ENCODE data around the gene ESPL1. TPM values are rescaled to one million over a fixed set of nuclear protein-coding genes. Genes with fewer than 3 reads are reported as not detected.

ESPL1 gene
- total and polyA plus RNA-seq, 2 of the 13 experiments (the other 11 are each of a cell fraction or from before 2014, with no cell fraction given), result 5.8 to 11.5 TPM

DNA sequence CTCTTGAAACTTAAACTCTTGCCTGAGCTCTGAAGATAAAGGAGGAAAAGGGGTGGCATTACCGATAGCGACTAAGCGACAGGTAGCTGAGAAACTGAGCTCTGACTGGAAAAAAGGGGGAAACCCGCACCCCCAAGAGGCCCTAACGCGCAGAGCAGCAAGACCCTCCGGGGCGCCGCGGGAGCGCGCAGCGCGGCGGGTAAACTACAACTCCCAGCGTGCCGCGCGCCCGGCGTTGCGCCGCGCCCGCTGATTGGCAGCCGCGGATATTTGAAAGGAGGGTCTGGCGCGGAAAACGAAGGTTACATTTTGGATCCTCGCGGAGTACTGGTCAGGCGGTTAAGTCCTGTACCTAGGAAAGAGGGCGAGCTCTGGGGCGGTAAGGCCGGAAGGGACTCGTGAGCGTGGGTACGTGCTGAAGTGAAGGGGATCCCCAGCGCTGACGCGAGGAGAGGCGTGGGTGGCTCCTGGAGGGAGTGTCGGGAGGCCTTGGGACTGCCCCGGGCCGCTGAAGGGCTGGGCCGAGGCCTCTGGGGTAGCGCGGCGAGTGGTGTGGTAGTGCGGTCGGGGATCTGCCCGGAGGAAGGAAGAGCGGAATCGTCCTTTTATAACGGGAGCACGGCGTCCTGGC lies at the start of gene ESPL1 (continued):
- no peak for TF ChIP-seq PRPF4 (IDR thresholded peaks at IDR 0.05; ENCODE audit: low read depth, low read length, poor library complexity, severe bottlenecking)
- TF ChIP-seq SOX5 (CRISPR knock-in tag; IDR thresholded peaks at IDR 0.05; ENCODE audit: borderline replicate concordance), result 0 out of 2 replicates have a peak, but pooled peaks have one; percentile 18
- TF ChIP-seq ARNT (IDR thresholded peaks at IDR 0.05), result no peak
- TF ChIP-seq ZNF180 (CRISPR knock-in tag; IDR thresholded peaks at IDR 0.05; ENCODE audit: borderline replicate concordance, low read depth), result no peak
- TF ChIP-seq RXRA (CRISPR knock-in tag; IDR thresholded peaks at IDR 0.05), result peak; percentile 62
- no peak for TF ChIP-seq RBAK (CRISPR knock-in tag; IDR thresholded peaks at IDR 0.05)
- TF ChIP-seq ZFYVE20 (CRISPR knock-in tag; IDR thresholded peaks at IDR 0.05; ENCODE audit: borderline replicate concordance, low read depth), result 0 out of 2 replicates have a peak, but pooled peaks have one; percentile 37
- TF ChIP-seq RFX5 (IDR thresholded peaks at IDR 0.05; ENCODE audit: low read depth, low read length), result no peak
- no peak for TF ChIP-seq MEIS2 (CRISPR knock-in tag; IDR thresholded peaks at IDR 0.05)
- TF ChIP-seq WIZ (CRISPR knock-in tag; IDR thresholded peaks at IDR 0.05), result no peak
- TF ChIP-seq, protein P1, sequence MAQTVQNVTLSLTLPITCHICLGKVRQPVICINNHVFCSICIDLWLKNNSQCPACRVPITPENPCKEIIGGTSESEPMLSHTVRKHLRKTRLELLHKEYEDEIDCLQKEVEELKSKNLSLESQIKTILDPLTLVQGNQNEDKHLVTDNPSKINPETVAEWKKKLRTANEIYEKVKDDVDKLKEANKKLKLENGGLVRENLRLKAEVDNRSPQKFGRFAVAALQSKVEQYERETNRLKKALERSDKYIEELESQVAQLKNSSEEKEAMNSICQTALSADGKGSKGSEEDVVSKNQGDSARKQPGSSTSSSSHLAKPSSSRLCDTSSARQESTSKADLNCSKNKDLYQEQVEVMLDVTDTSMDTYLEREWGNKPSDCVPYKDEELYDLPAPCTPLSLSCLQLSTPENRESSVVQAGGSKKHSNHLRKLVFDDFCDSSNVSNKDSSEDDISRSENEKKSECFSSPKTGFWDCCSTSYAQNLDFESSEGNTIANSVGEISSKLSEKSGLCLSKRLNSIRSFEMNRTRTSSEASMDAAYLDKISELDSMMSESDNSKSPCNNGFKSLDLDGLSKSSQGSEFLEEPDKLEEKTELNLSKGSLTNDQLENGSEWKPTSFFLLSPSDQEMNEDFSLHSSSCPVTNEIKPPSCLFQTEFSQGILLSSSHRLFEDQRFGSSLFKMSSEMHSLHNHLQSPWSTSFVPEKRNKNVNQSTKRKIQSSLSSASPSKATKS (CRISPR knock-in tag; IDR thresholded peaks at IDR 0.05), result no peak
- TF ChIP-seq ZSCAN9 (CRISPR knock-in tag; IDR thresholded peaks at IDR 0.05; ENCODE audit: borderline replicate concordance), result 0 out of 2 replicates have a peak, but pooled peaks have one; percentile 26
- TF ChIP-seq XRCC5 (optimal IDR thresholded peaks at IDR 0.05; ENCODE audit: low read length), result peak; percentile 73
- TF ChIP-seq, protein P2, sequence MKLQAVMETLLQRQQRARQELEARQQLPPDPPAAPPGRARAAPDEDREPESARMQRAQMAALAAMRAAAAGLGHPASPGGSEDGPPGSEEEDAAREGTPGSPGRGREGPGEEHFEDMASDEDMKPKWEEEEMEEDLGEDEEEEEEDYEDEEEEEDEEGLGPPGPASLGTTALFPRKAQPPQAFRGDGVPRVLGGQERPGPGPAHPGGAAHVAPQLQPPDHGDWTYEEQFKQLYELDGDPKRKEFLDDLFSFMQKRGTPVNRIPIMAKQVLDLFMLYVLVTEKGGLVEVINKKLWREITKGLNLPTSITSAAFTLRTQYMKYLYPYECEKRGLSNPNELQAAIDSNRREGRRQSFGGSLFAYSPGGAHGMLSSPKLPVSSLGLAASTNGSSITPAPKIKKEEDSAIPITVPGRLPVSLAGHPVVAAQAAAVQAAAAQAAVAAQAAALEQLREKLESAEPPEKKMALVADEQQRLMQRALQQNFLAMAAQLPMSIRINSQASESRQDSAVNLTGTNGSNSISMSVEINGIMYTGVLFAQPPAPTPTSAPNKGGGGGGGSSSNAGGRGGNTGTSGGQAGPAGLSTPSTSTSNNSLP (IDR thresholded peaks at IDR 0.05; ENCODE audit: low read depth, low read length), result no peak
- TF ChIP-seq, protein P3, sequence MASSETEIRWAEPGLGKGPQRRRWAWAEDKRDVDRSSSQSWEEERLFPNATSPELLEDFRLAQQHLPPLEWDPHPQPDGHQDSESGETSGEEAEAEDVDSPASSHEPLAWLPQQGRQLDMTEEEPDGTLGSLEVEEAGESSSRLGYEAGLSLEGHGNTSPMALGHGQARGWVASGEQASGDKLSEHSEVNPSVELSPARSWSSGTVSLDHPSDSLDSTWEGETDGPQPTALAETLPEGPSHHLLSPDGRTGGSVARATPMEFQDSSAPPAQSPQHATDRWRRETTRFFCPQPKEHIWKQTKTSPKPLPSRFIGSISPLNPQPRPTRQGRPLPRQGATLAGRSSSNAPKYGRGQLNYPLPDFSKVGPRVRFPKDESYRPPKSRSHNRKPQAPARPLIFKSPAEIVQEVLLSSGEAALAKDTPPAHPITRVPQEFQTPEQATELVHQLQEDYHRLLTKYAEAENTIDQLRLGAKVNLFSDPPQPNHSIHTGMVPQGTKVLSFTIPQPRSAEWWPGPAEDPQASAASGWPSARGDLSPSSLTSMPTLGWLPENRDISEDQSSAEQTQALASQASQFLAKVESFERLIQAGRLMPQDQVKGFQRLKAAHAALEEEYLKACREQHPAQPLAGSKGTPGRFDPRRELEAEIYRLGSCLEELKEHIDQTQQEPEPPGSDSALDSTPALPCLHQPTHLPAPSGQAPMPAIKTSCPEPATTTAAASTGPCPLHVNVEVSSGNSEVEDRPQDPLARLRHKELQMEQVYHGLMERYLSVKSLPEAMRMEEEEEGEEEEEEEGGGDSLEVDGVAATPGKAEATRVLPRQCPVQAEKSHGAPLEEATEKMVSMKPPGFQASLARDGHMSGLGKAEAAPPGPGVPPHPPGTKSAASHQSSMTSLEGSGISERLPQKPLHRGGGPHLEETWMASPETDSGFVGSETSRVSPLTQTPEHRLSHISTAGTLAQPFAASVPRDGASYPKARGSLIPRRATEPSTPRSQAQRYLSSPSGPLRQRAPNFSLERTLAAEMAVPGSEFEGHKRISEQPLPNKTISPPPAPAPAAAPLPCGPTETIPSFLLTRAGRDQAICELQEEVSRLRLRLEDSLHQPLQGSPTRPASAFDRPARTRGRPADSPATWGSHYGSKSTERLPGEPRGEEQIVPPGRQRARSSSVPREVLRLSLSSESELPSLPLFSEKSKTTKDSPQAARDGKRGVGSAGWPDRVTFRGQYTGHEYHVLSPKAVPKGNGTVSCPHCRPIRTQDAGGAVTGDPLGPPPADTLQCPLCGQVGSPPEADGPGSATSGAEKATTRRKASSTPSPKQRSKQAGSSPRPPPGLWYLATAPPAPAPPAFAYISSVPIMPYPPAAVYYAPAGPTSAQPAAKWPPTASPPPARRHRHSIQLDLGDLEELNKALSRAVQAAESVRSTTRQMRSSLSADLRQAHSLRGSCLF (CRISPR knock-in tag; IDR thresholded peaks at IDR 0.05; ENCODE audit: borderline replicate concordance), result no peak
- 0 out of 2 replicates have a peak, but pooled peaks have one; percentile 22 for TF ChIP-seq ZNF761 (CRISPR knock-in tag; conservative IDR thresholded peaks at IDR 0.05)
- TF ChIP-seq MAFF (IDR thresholded peaks at IDR 0.05; ENCODE audit: low read depth, low read length), result no peak
- TF ChIP-seq, protein P4, sequence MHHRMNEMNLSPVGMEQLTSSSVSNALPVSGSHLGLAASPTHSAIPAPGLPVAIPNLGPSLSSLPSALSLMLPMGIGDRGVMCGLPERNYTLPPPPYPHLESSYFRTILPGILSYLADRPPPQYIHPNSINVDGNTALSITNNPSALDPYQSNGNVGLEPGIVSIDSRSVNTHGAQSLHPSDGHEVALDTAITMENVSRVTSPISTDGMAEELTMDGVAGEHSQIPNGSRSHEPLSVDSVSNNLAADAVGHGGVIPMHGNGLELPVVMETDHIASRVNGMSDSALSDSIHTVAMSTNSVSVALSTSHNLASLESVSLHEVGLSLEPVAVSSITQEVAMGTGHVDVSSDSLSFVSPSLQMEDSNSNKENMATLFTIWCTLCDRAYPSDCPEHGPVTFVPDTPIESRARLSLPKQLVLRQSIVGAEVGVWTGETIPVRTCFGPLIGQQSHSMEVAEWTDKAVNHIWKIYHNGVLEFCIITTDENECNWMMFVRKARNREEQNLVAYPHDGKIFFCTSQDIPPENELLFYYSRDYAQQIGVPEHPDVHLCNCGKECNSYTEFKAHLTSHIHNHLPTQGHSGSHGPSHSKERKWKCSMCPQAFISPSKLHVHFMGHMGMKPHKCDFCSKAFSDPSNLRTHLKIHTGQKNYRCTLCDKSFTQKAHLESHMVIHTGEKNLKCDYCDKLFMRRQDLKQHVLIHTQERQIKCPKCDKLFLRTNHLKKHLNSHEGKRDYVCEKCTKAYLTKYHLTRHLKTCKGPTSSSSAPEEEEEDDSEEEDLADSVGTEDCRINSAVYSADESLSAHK (CRISPR knock-in tag; IDR thresholded peaks at IDR 0.05; ENCODE audit: borderline replicate concordance), result no peak
- TF ChIP-seq ATF1 (CRISPR knock-in tag; IDR thresholded peaks at IDR 0.05), result peak; percentile 79

Measured in HepG2 (cell line).